ENCODE results near the gene FGF11. TPM values are rescaled to one million over a fixed set of nuclear protein-coding genes. Genes with fewer than 3 reads are reported as not detected.

Gene FGF11
- total and polyA plus RNA-seq, 2 of the 13 experiments (the other 11 are each of a cell fraction or from before 2014, with no cell fraction given): 0.20 to 7.6 TPM

GRCh38 chr17:7403977-7404736 is 35.2 kb upstream of the FGF11 start, which contains the start of gene TMEM256:
Gene TMEM256 (minus strand): TSS chr17:7404097. CDS start chr17:7404084, 13 bp downstream.
- H3K36me3 ChIP-seq (replicated peaks in 1 of 2; ENCODE audit: control insufficient read depth in 1 of 2, insufficient read depth in 2 of 2, low read length in 2 of 2): no peaks in the 10 kb centered on the region
- H3K27ac ChIP-seq (ENCODE audit: extremely low read length, insufficient read depth, low read length): peak within 1 kb of the TSS; percentile 99
- H3K4me3 ChIP-seq (replicated peaks in 1 of 3; ENCODE audit: insufficient read depth in 1 of 3, low read depth in 2 of 3, low read length in 3 of 3): peak within 1 kb of the TSS; percentile 76 to 95 (median 80)
- no peaks in the 10 kb centered on the region for H4K20me1 ChIP-seq (ENCODE audit: insufficient read depth, low read length)
- ChIA-PET POLR2A (interaction anchor here (0.6 to 3.3 kb wide), 50 partner anchors 8 to 978 kb away, joined by 3 to 76 read pairs (median 4); partner anchors contain the start of genes ASGR2, CD68, CHRNB1 and DVL2), CTCF (ENCODE audit: low intra/inter-chr PET ratio, low total read pairs) (no interaction called here)
- WGBS (ENCODE audit: low lambda C conversion rate): 2% methylated on average over 22 of the region's 49 CpGs
- H2AFZ ChIP-seq (ENCODE audit: low read length): no peak within 1 kb of the TSS
- intact Hi-C loops (cut with micrococcal nuclease; ENCODE audit: unreplicated experiment) (loop anchor here (1.0 to 5.0 kb wide), 3 partner anchors 31 to 78 kb away; partner anchors contain the start of genes POLR2A, SLC35G6, TMEM102 and TMEM95), in situ Hi-C loops (cut with HindIII; ENCODE audit: extremely low pct_ligation_motif_present, low pct_unique_long_range_greater_than_20kb) (no loop called here)
- no peaks in the 10 kb centered on the region for H3K9me3 ChIP-seq (ENCODE audit: low read length)
- peaks cover 4% of the 10 kb centered on the region for H3K79me2 ChIP-seq (ENCODE audit: insufficient read depth, low read length)
- peak; percentile 98 for DNase-seq (ENCODE audit: low spot score)
- H3K9ac ChIP-seq (ENCODE audit: insufficient read depth, low read depth, low read length): peak within 1 kb of the TSS; percentile 90
- no peaks in the 10 kb centered on the region; a peak in 2 of 5 replicates for H3K27me3 ChIP-seq (ENCODE audit: control insufficient read depth in 1 of 2, insufficient read depth in 2 of 2, low read length in 2 of 2)
- peak within 1 kb of the TSS; percentile 100 for H3K4me2 ChIP-seq (ENCODE audit: low read depth, low read length)
- peaks cover 18% of the 10 kb centered on the region for H3K4me1 ChIP-seq (ENCODE audit: insufficient read depth, low read length)
- BruUV-seq (replicated peaks): no TSS peak
- FAIRE-seq: peak; percentile 97
- ATAC-seq: peak; percentile 95
- TF ChIP-seq, protein P1, sequence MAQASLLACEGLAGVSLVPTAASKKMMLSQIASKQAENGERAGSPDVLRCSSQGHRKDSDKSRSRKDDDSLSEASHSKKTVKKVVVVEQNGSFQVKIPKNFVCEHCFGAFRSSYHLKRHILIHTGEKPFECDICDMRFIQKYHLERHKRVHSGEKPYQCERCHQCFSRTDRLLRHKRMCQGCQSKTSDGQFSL (CRISPR knock-in tag; IDR thresholded peaks at IDR 0.05): peak; percentile 4; the same call in 1 of the 2 replicates
- TF ChIP-seq ZNF230 (CRISPR knock-in tag; IDR thresholded peaks at IDR 0.05): no peak
- no peak for TF ChIP-seq CBX1 (IDR thresholded peaks at IDR 0.05; ENCODE audit: low read depth)
- no peak for TF ChIP-seq SMARCE1 (IDR thresholded peaks at IDR 0.05; ENCODE audit: borderline replicate concordance)
- TF ChIP-seq KDM5A (IDR thresholded peaks at IDR 0.05; ENCODE audit: borderline replicate concordance, low read length): peak; percentile 60; the same call in 1 of the 2 replicates
- no peak for TF ChIP-seq DNMT1 (CRISPR knock-in tag; IDR thresholded peaks at IDR 0.05)
- TF ChIP-seq TBX2 (CRISPR knock-in tag; IDR thresholded peaks at IDR 0.05; ENCODE audit: borderline replicate concordance): peak; percentile 46
- TF ChIP-seq ZFAT (CRISPR knock-in tag; conservative IDR thresholded peaks at IDR 0.05): no peak
- TF ChIP-seq ETS1 (CRISPR knock-in tag; IDR thresholded peaks at IDR 0.05): no peak
- TF ChIP-seq MBD4 (IDR thresholded peaks at IDR 0.05; ENCODE audit: borderline replicate concordance, low read length): no peak
- TF ChIP-seq CCAR2 (optimal IDR thresholded peaks at IDR 0.05; ENCODE audit: low read depth, low read length): no peak
- TF ChIP-seq ZNF564 (CRISPR knock-in tag; IDR thresholded peaks at IDR 0.05): no peak
- no peak for TF ChIP-seq ATRX (CRISPR knock-in tag; IDR thresholded peaks at IDR 0.05; ENCODE audit: borderline replicate concordance)
- TF ChIP-seq ZNF580 (CRISPR knock-in tag; IDR thresholded peaks at IDR 0.05; ENCODE audit: borderline replicate concordance, low read depth): 0 out of 2 replicates have a peak, but pooled peaks have one; percentile 35
- TF ChIP-seq GATAD1 (CRISPR knock-in tag; IDR thresholded peaks at IDR 0.05): peak; percentile 76; the same call in 1 of the 2 replicates
- TF ChIP-seq CREB1 (IDR thresholded peaks at IDR 0.05): peak; percentile 70
- peak; percentile 80 for TF ChIP-seq CREB1 (CRISPR knock-in tag; IDR thresholded peaks at IDR 0.05)
- no peak; the same call in 1 of the 2 replicates for TF ChIP-seq ZFP37 (CRISPR knock-in tag; IDR thresholded peaks at IDR 0.05; ENCODE audit: borderline replicate concordance)
- 0 out of 2 replicates have a peak, but pooled peaks have one; percentile 33 for TF ChIP-seq MAF1 (CRISPR knock-in tag; IDR thresholded peaks at IDR 0.05; ENCODE audit: borderline replicate concordance)
- peak; percentile 80 for TF ChIP-seq SIN3B (IDR thresholded peaks at IDR 0.05; ENCODE audit: low read length)
- TF ChIP-seq REPIN1 (CRISPR knock-in tag; IDR thresholded peaks at IDR 0.05; ENCODE audit: borderline replicate concordance, low read depth): peak; percentile 46; the same call in 1 of the 2 replicates
- peak; percentile 58; the same call in 1 of the 2 replicates for TF ChIP-seq ZNF598 (CRISPR knock-in tag; IDR thresholded peaks at IDR 0.05; ENCODE audit: borderline replicate concordance)

Data from HepG2 (cell line).